DND-41 (cell line): Measurements from ENCODE around the gene FFAR4.

Experiments used
- CTCF ChIP-seq: IDR thresholded peaks from 2 replicates; pipeline ENCODE4 v1.5.1; 2012; ENCODE audit warnings: borderline replicate concordance, low read length, moderate library complexity, mild to moderate bottlenecking; ENCODE audit not compliant: poor library complexity, severe bottlenecking; ENCODE audit errors: extremely low read depth
- EZH2 ChIP-seq: IDR thresholded peaks from 3 replicates; pipeline ENCODE4 v1.6.1; 2012; ENCODE audit warnings: borderline replicate concordance, low read depth, mild to moderate bottlenecking, moderate library complexity, low read length, inconsistent platforms; ENCODE audit not compliant: severe bottlenecking

- TF ChIP-seq EZH2, result no peak
- no peak for TF ChIP-seq CTCF
Measured at GRCh38 chr10:93559490-93559889, 7.0 kb upstream of the FFAR4 start.
